ENCODE results near the gene SIGLEC1.

- TF ChIP-seq CTCF (IDR thresholded peaks at IDR 0.05; ENCODE audit: low read depth, low read length, poor library complexity, severe bottlenecking) (no peak), EZH2phosphoT487 (IDR thresholded peaks at IDR 0.05; ENCODE audit: borderline replicate concordance, low read length) (no peak)
Observed at GRCh38 chr20:3759316-3759823, 47.0 kb upstream of the SIGLEC1 start.
